ENCODE measurements around the gene ARMH4. TPM values are rescaled to one million over a fixed set of nuclear protein-coding genes. Genes with fewer than 3 reads are reported as not detected.

Gene ARMH4
- total and polyA plus RNA-seq, 12 donors, result 1.1 to 23.2 (median 9.0) TPM

GRCh38 chr14:57991353-57991752, 160.7 kb downstream of the ARMH4 start:
- TF ChIP-seq CTCF (IDR thresholded peaks at IDR 0.05) (no peak), POLR2A (IDR thresholded peaks at IDR 0.05) (no peak)
- 83 to 93% (median 89%) methylated on average over 4 of the region's 4 CpGs for WGBS, 4 donors
- H3K4me3 ChIP-seq, result no peak overlapping the region
- no peaks in the 10 kb centered on the region for H3K9me3 ChIP-seq (replicated peaks in 1 of 3)
- intact Hi-C loops (cut with DNase I), result no loop called here
- no peak overlapping the region for H3K27ac ChIP-seq
- H3K27me3 ChIP-seq, result no peaks in the 10 kb centered on the region
- no peaks in the 10 kb centered on the region for H3K4me1 ChIP-seq (replicated peaks in 1 of 2)
- no peaks in the 10 kb centered on the region for H3K36me3 ChIP-seq (replicated peaks in 1 of 2)
- DNase-seq, result no peak

DNA sequence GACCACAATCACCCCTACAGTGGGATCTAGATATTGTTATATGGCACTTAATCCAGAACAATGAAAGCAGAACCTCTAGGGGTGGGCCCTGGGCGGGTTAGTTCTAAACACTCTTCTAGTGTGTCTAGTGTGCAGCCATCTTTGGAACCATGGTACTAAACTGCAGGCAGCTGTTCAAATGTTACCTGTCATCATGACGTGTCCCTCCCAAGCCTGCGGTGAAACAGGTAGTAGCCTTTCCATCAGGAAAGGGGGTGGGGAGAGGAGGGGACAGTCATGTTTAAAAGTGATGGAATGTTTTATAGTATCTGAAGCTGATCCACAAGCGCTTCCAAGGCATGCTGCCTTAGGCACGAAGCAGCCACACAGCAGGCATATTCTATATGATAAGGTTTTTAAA, 163.6 kb downstream of the ARMH4 start:
- 82 to 91% (median 86%) methylated on average over 4 to 5 of the region's 5 CpGs for WGBS, 4 donors
- TF ChIP-seq POLR2A (IDR thresholded peaks at IDR 0.05), result no peak
- TF ChIP-seq CTCF (IDR thresholded peaks at IDR 0.05), result no peak
- Histone ChIP-seq H3K36me3 (replicated peaks in 1 of 2) (no peaks in the 10 kb centered on the region), H3K27me3 (no peaks in the 10 kb centered on the region), H3K9me3 (replicated peaks in 1 of 3) (no peaks in the 10 kb centered on the region), H3K27ac (no peak overlapping the region), H3K4me1 (replicated peaks in 1 of 2) (no peaks in the 10 kb centered on the region), H3K4me3 (no peak overlapping the region)
- DNase-seq, result no peak
- intact Hi-C loops (cut with DNase I), result no loop called here

DNA sequence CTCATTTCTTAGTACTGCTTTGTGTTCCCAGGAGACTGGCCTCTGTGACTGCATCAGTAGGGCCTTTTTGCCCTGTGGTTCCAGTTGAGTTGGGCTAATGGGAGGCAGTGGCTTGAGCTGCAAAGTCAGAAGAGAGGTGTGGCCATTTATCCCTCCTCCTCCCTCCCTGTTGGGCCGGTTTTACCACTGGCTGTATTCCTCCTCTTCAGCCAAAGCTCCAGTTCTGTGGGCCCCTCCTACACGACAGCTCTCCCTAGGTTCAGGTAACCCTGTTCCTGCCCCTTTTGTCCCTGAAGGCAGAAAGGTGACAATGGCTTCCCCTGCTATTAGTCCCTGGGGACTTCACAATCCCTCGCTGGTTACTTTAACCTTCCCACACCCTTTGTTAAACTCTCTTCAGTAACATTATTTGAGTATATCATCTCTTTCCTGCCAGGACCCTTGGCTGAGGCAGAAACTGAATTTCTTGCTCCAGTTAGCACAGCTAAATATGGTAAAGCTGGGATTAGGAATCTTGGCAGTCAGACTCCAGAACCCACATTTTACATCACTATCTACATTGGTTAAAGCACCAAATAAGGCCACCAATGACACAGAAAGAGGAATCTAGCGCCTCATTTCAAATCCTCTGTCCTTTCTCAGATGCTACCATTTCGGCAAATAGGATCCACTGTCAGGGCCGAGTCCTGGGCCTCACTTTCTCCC, 164.3 kb downstream of the ARMH4 start:
- DNase-seq, result no peak
- H3K27me3 ChIP-seq, result no peaks in the 10 kb centered on the region
- WGBS, 4 donors, result 77 to 82% (median 77%) methylated on average over 6 of the region's 6 CpGs
- no peaks in the 10 kb centered on the region for H3K4me1 ChIP-seq (replicated peaks in 1 of 2)
- H3K36me3 ChIP-seq (replicated peaks in 1 of 2), result no peaks in the 10 kb centered on the region
- H3K9me3 ChIP-seq (replicated peaks in 1 of 3), result no peaks in the 10 kb centered on the region
- TF ChIP-seq CTCF (IDR thresholded peaks at IDR 0.05) (no peak), POLR2A (IDR thresholded peaks at IDR 0.05) (no peak)
- no peak overlapping the region for H3K4me3 ChIP-seq
- no peak overlapping the region for H3K27ac ChIP-seq
- intact Hi-C loops (cut with DNase I), result no loop called here

DNA sequence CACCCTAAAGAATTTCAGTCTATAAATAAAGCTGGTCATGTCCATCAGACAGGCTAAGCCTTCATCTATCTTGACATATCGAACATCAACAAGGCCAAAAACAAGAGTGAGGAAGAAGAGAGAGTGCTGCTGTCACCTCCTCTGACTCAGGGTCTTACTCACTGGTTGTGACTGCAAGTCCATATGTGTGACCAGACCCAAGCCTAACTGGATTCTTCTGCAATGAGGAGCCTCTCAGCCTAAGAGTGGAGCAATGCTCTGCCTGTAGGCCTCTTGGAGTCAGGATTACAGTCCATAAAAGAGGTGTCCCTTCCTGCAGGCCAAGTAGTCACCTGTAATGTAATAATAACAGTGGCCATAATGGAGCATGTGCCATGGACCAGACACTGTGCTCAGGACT, 165.0 kb downstream of the ARMH4 start:
- H3K27ac ChIP-seq, result no peak overlapping the region
- intact Hi-C loops (cut with DNase I), result no loop called here
- no peaks in the 10 kb centered on the region for H3K27me3 ChIP-seq
- no peaks in the 10 kb centered on the region for H3K9me3 ChIP-seq (replicated peaks in 1 of 3)
- H3K4me3 ChIP-seq, result no peak overlapping the region
- TF ChIP-seq POLR2A (IDR thresholded peaks at IDR 0.05) (no peak), CTCF (IDR thresholded peaks at IDR 0.05) (no peak)
- no peak for DNase-seq
- no peaks in the 10 kb centered on the region for H3K36me3 ChIP-seq (replicated peaks in 1 of 2)
- WGBS, 4 donors, result 85 to 100% (median 93%) methylated on average over 1 of the region's 1 CpG
- H3K4me1 ChIP-seq (replicated peaks in 1 of 2), result no peaks in the 10 kb centered on the region
